HG03469 (cell line): ENCODE results near the gene SCP2.

Source experiments
- ATAC-seq: cut with Tn5 transposase; IDR thresholded peaks from one replicate; pipeline ENCODE4 v1.9.1; 2021; ENCODE audit warnings: mild to moderate bottlenecking, moderate library complexity, moderate number of reproducible peaks; ENCODE audit not compliant: unreplicated experiment

SCP2 gene

DNA sequence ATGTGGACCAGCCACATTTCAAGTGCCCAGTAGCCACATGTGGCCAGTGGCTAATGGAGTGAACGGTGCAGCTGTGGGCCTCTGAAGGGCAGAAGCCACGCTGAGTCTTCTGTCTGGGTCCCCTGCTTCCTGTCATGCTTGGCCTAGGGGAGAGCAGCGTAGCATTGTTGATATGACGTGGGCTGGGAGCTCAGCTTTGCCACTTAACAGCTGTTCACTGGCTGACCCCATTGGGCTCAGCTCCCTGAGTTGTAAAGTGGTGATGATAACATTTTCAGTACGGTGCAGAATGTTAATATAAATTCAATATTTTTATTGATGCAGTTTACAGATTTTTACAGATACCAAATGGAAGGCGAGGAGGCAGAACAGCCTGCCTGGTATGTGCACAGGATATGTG, 139.4 kb downstream of the SCP2 start:
- ATAC-seq, result no peak

- ATAC-seq, result no peak
These were observed 140.0 kb downstream of the SCP2 start for GRCh38 chr1:53066891-53067738.

- ATAC-seq, result no peak
These were observed 140.8 kb downstream of the SCP2 start for GRCh38 chr1:53067886-53068285.

- ATAC-seq, result no peak
These were observed 141.4 kb downstream of the SCP2 start for GRCh38 chr1:53068314-53069099.

- no peak for ATAC-seq
These were observed 142.2 kb downstream of the SCP2 start for GRCh38 chr1:53069265-53069662.

DNA sequence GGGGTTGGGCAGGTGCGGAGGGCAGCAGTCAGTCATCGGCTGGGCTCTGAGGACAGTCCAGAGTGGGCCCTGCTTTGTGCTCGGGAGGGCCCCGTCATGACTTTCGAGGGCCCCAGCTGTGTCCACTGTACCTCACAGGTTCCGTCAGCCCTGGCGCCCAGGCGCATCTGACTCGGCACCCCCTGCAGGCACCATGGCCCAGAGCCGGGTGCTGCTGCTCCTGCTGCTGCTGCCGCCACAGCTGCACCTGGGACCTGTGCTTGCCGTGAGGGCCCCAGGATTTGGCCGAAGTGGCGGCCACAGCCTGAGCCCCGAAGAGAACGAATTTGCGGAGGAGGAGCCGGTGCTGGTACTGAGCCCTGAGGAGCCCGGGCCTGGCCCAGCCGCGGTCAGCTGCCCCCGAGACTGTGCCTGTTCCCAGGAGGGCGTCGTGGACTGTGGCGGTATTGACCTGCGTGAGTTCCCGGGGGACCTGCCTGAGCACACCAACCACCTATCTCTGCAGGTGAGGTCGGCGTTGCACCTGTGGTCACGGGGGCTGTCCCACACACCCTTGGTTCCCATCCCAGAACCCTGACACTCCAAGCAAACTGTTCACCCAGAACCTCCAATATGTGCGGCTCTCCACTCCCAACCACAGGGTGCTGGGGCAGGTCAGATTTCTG, 142.7 kb downstream of the SCP2 start:
- no peak for ATAC-seq

DNA sequence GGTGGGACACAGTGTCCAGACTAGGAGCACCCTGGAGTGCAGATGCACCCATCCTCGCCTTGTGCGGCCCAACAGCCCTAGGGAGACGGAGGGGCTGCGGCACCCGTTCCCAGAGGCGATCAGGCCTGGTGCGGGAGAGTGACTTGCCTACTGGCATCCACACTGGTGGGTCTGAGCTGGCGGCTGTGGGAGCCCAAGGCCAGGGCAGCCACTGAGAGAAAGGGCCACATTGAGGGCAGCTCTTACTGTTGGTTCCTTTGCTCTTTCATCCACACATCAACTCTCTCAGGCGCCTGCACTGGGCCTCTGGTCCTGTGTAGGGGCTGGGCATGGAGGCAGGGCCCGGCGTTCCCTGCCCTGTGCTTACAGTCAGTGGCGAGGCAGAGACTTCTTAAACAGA, 143.5 kb downstream of the SCP2 start:
- no peak for ATAC-seq

GRCh38 chr1:53071167-53071865, 144.2 kb downstream of the SCP2 start:
- no peak for ATAC-seq

GRCh38 chr1:53071915-53072314, 144.8 kb downstream of the SCP2 start:
- no peak for ATAC-seq

- no peak for ATAC-seq
These were observed 146.2 kb downstream of the SCP2 start for GRCh38 chr1:53073287-53073686.

DNA sequence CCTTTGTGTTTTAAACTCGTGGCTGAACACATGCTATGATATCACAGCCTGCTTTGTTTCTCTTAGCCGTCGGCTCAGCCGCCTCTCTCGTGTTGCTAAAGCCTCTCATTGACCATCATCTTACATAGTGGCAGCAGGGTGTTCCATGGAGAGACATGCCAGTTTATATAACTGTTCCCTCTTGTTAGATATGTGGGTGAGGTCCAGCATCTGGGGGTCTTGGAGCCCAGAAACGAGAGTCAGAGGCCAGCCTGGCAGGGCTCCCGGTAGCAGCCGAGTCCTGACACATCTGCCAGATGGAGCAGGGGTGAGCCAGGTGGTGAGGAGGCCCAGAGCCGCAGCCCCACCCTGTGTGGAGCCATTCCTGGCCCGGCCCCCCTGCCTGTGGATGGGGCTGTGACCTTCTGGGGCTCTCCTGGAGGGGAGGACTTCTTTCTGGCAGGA, 146.8 kb downstream of the SCP2 start:
- no peak for ATAC-seq

DNA sequence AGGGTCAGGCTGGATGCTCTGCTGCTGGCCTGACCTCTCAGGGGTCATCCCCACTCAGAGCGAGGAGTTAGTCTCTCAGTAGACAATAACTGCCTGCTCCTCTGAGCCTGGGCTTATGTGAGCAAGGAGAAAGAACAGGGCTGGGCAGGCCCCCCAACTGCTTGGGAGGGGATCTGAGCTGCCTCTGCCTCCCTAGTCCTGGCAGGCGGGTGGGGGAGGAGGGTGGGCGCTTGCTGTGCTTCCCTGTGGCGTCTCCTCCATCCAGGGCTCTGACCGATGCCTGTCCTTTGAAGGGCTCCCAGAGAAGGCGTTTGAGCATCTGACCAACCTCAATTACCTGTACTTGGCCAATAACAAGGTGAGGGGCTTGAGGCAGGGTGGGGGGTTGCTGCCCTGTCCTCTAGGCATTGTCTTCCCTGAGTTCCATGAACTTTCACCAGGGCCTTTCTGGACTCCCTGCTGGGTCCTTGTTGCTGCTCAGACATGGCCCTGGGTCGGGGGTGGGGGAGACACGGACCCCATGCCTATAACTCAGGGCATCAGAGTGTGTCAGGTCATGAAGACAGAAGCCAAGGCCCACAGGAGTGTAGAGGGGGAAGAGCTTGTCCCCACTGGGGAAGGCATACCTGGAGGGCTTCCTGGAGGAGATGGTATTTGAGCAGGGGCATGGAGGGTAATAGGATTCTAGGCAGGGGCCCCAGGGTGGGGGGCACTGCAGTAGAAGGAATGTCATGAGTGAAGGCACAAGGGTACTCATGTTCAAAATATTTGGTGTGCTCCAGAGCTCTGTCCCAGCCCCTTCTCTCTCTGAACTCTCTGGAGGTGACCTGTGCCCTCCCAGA, 147.5 kb downstream of the SCP2 start:
- ATAC-seq, result no peak

DNA sequence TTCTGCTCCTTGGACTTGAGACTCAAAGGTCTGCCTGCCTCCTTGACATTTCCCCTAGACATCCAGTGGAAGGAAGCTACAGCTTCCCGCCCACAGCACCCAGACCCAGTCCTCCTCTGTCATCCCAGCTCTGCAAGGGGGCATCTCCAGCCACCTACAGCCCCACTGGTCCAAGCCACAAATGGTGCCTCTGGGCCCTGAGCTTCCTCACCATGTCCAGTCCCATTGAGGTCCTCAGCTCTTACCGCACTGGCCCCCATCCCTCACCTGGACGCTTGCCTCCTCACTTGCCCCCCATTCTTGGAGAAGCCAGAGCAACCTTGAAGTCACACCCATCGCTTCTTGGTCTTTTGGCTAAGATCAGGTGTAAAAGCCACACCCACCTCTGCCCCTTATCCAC, 148.1 kb downstream of the SCP2 start:
- no peak for ATAC-seq

- no peak for ATAC-seq
These were observed 148.7 kb downstream of the SCP2 start for GRCh38 chr1:53075761-53076163.

- ATAC-seq, result no peak
These were observed 149.1 kb downstream of the SCP2 start for GRCh38 chr1:53076165-53076564.

DNA sequence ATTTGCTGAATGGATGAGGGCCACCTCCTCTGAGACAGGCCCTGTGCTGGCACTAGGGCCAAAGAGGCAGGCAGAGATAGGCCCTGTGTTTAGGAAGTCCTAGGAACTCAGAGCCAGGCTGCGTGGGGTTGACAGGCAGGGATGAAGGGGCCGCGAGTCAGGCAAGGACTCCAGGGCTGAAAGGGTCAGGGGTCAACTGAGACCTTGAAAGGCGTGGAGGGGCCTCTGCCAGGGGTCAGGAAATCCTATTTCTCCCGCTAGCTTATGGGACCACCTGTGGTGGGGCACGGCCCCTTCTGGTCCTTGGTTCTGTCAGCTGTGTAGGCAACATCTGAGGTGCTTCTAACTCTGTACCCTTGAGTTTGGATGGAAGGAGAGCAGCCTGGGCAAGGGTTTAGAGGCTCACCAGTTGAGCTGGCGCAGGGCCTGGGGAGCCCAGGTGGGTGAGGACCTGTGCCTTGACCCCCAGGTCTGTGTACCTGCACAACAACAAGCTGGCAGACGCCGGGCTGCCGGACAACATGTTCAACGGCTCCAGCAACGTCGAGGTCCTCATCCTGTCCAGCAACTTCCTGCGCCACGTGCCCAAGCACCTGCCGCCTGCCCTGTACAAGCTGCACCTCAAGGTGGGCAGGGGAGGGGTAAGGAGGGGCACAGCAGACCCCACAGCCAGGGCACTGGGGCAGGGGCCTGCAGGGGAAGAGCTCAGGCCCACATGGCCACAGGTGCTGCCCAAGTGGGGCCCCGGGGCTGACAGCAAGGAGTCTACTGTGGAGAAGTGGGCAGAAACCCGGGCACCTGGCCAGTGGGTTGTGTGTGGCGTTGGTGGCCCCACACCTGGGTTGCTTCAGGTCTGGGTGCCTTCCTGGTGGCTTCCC, 149.9 kb downstream of the SCP2 start:
- ATAC-seq, result no peak

DNA sequence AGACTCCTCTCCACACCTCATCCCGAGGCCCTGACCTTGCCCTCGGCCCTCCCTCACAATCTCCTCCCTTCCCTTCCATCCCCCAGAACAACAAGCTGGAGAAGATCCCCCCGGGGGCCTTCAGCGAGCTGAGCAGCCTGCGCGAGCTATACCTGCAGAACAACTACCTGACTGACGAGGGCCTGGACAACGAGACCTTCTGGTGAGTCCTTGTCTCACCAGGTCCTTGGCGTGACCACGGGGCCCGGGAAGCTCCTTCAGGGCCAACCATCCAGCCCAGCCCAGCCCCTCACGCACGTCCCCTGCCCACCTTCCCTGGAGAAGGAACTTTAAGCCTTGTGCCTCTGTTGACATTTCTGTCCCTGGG, 150.5 kb downstream of the SCP2 start:
- no peak for ATAC-seq

- ATAC-seq, result no peak
These were observed 151.4 kb downstream of the SCP2 start for GRCh38 chr1:53078333-53079101.
